Measurements from ENCODE around the gene CYP19A1. TPM values are rescaled to one million over a fixed set of nuclear protein-coding genes. Genes with fewer than 3 reads are reported as not detected.

CYP19A1 gene
- total and polyA plus RNA-seq, 2 donors (not counting 1 experiment from before 2014, with no cell fraction given): not detected

DNA sequence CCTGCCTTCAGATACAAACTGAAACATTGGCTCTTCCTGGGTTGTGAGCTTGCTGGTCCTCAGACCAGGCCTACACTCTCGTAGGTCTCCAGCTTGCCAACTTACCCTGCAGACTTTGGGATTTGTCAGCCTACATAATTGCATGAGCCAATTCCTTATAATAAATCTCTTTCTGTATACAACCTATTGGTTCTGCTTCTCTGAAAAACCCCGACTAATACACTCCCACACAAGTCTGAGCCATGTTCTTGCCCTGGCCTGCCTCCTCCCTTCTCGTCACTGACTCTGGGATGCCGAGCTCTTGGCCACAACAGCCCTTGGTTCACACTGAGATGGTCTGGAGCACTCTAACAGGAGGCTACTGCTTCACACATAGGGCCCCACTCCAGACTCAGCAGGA lies 9.5 kb downstream of the CYP19A1 start:
- Mint-ChIP-seq H3K4me3 (no peak overlapping the region), H3K27me3 (no peaks in the 10 kb centered on the region), H3K9me3 (ENCODE audit: insufficient read depth) (peaks cover 3% of the 10 kb centered on the region), H3K4me1 (peaks cover 10% of the 10 kb centered on the region), H3K27ac (no peak overlapping the region)
- 100% methylated on average over 3 of the region's 4 CpGs for WGBS (ENCODE audit: insufficient coverage)
- Histone ChIP-seq H3K79me2 (ENCODE audit: control insufficient read depth, insufficient read depth, low read length) (no peaks in the 10 kb centered on the region), H3K36me3 (replicated peaks in 1 of 2; ENCODE audit: control extremely low read depth in 1 of 2, control insufficient read depth in 1 of 2, extremely low read depth in 1 of 2, insufficient read depth in 2 of 2, low read length in 1 of 2) (no peaks in the 10 kb centered on the region), H3K4me1 (ENCODE audit: control insufficient read depth in 2 of 2, insufficient read depth in 2 of 2, low read length in 2 of 2) (peaks cover 10 to 14% of the 10 kb centered on the region in 2 donors), H3K4me2 (replicated peaks; ENCODE audit: low read depth, low read length, poor library complexity, severe bottlenecking) (no peak overlapping the region), H2AFZ (ENCODE audit: insufficient read depth, low read depth, low read length, poor library complexity, severe bottlenecking) (no peak overlapping the region), H3K27me3 (replicated peaks in 1 of 4; ENCODE audit: control extremely low read depth in 1 of 4, control insufficient read depth in 3 of 4, insufficient read depth in 4 of 4, low read length in 3 of 4) (peaks cover 0 to 2% (median 1%) of the 10 kb centered on the region in 4 experiments), H3K9me3 (ENCODE audit: control extremely low read depth in 1 of 3, control insufficient read depth in 2 of 3, insufficient read depth in 1 of 3, low read length in 2 of 3) (peaks cover 0 to 8% (median 5%) of the 10 kb centered on the region in 3 donors), H4K20me1 (ENCODE audit: control insufficient read depth, insufficient read depth, low read length, poor library complexity, severe bottlenecking) (no peaks in the 10 kb centered on the region), H3K9ac (ENCODE audit: low read length) (no peak overlapping the region), H3K4me3 (ENCODE audit: control extremely low read depth in 1 of 5, extremely low read depth in 1 of 5, insufficient read depth in 1 of 5, low read depth in 2 of 5, low read length in 4 of 5) (no peak overlapping the region), H3K27ac (ENCODE audit: low read length in 2 of 2) (no peak overlapping the region)
- ATAC-seq (ENCODE audit: low read depth) (no peak), DNase-seq (no peak)
- intact Hi-C loops (cut with micrococcal nuclease): no loop called here
- TF ChIP-seq, protein P1, sequence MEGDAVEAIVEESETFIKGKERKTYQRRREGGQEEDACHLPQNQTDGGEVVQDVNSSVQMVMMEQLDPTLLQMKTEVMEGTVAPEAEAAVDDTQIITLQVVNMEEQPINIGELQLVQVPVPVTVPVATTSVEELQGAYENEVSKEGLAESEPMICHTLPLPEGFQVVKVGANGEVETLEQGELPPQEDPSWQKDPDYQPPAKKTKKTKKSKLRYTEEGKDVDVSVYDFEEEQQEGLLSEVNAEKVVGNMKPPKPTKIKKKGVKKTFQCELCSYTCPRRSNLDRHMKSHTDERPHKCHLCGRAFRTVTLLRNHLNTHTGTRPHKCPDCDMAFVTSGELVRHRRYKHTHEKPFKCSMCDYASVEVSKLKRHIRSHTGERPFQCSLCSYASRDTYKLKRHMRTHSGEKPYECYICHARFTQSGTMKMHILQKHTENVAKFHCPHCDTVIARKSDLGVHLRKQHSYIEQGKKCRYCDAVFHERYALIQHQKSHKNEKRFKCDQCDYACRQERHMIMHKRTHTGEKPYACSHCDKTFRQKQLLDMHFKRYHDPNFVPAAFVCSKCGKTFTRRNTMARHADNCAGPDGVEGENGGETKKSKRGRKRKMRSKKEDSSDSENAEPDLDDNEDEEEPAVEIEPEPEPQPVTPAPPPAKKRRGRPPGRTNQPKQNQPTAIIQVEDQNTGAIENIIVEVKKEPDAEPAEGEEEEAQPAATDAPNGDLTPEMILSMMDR (IDR thresholded peaks at IDR 0.05): no peak
- TF ChIP-seq EZH2 (IDR thresholded peaks at IDR 0.05; ENCODE audit: borderline replicate concordance, insufficient read depth, low read depth, low read length, poor library complexity, severe bottlenecking): no peak
- ChIA-PET POLR2A (no interaction called here), CTCF (no interaction called here)

DNA sequence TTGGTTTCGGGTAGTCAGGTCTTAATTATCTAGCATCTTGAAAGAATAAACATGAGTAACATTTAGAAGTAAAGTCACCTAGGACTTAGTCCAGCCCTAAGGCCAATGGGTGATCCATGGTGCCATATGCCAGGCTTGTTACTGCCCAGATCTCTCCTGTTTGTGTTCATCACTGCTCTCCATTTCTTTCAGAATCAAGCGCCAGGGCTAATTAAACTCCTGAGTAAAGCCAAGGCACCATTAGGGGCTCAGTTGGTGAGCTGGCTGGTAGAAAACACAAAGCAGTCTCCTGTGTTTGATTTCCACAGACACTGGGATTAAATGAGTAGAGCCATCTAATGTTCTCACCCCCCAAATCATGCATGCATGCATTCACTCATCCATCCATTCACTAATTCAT lies 11.3 kb downstream of the CYP19A1 start:
- Histone ChIP-seq H3K4me2 (replicated peaks; ENCODE audit: low read depth, low read length, poor library complexity, severe bottlenecking) (no peak overlapping the region), H3K27me3 (replicated peaks in 1 of 4; ENCODE audit: control extremely low read depth in 1 of 4, control insufficient read depth in 3 of 4, insufficient read depth in 4 of 4, low read length in 3 of 4) (peaks cover 0 to 2% (median 1%) of the 10 kb centered on the region in 4 experiments), H2AFZ (ENCODE audit: insufficient read depth, low read depth, low read length, poor library complexity, severe bottlenecking) (no peak overlapping the region), H3K36me3 (replicated peaks in 1 of 2; ENCODE audit: control extremely low read depth in 1 of 2, control insufficient read depth in 1 of 2, extremely low read depth in 1 of 2, insufficient read depth in 2 of 2, low read length in 1 of 2) (no peaks in the 10 kb centered on the region), H3K4me1 (ENCODE audit: control insufficient read depth in 2 of 2, insufficient read depth in 2 of 2, low read length in 2 of 2) (peaks cover under 1% of the 10 kb centered on the region in 2 donors), H3K27ac (ENCODE audit: low read length in 2 of 2) (no peak overlapping the region), H3K79me2 (ENCODE audit: control insufficient read depth, insufficient read depth, low read length) (no peaks in the 10 kb centered on the region), H3K9ac (ENCODE audit: low read length) (no peak overlapping the region), H3K4me3 (ENCODE audit: control extremely low read depth in 1 of 5, extremely low read depth in 1 of 5, insufficient read depth in 1 of 5, low read depth in 2 of 5, low read length in 4 of 5) (no peak overlapping the region), H3K9me3 (ENCODE audit: control extremely low read depth in 1 of 3, control insufficient read depth in 2 of 3, insufficient read depth in 1 of 3, low read length in 2 of 3) (peaks cover 0 to 5% (median 0%) of the 10 kb centered on the region in 3 donors), H4K20me1 (ENCODE audit: control insufficient read depth, insufficient read depth, low read length, poor library complexity, severe bottlenecking) (no peaks in the 10 kb centered on the region)
- Mint-ChIP-seq H3K27me3 (no peaks in the 10 kb centered on the region), H3K9me3 (ENCODE audit: insufficient read depth) (no peaks in the 10 kb centered on the region), H3K4me1 (no peaks in the 10 kb centered on the region), H3K27ac (no peak overlapping the region), H3K4me3 (no peak overlapping the region)
- no peak for ATAC-seq (ENCODE audit: low read depth)
- CTCF ChIA-PET: no interaction called here
- DNase-seq: no peak
- TF ChIP-seq, protein P1 (IDR thresholded peaks at IDR 0.05): no peak
- TF ChIP-seq EZH2 (IDR thresholded peaks at IDR 0.05; ENCODE audit: borderline replicate concordance, insufficient read depth, low read depth, low read length, poor library complexity, severe bottlenecking): no peak
- intact Hi-C loops (cut with micrococcal nuclease): no loop called here
- no CpG with 5 or more reads among the region's 2 CpGs for WGBS (ENCODE audit: insufficient coverage)
- POLR2A ChIA-PET: no interaction called here
